Mammary epithelial cell (primary cell): ENCODE data around the gene IL3RA.
"Not testable (repeated sequence)": the region's sequence is repeated elsewhere in the genome, so short reads cannot be mapped to it uniquely, and the experiment has no call there.

ENCODE experiments used
- CTCF ChIP-seq, 2 donors: IDR thresholded peaks in 1 of 2; conservative IDR thresholded peaks in 1 of 2; 2 replicates each; pipeline ENCODE4 v1.5.1; 2011 to 2012; ENCODE audit warnings: inconsistent platforms in 2 of 2, low read length in 2 of 2, mild to moderate bottlenecking in 2 of 2, control low read depth in 1 of 2, low read depth in 1 of 2; ENCODE audit not compliant: insufficient read depth in 1 of 2; ENCODE audit errors: extremely low read depth in 1 of 2
- EZH2 ChIP-seq: IDR thresholded peaks from 2 replicates; pipeline ENCODE4 v1.6.1; 2012; ENCODE audit warnings: low read length, inconsistent platforms, borderline replicate concordance

DNA sequence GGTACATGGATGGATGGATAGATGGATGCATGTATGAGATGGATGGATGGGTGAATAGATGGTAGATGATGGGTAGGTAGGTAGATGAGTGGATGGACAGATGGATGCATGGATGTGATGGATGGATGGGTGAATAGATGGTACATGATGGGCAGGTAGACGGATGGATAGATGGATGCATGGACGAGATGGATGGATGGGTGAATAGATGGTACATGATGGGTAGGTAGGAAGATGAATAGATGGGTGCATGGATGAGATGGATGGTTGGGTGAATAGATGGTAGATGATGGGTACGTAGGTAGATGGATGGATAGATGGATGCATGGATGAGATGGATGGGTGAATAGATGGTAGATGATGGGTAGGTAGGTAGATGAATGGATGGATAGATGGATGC is 67.3 kb downstream of the IL3RA start:
- not testable (repeated sequence) for TF ChIP-seq CTCF (conservative IDR thresholded peaks at IDR 0.05 in 1 of 2, IDR thresholded peaks at IDR 0.05 in 1 of 2; ENCODE audit: extremely low read depth in 1 of 2, insufficient read depth in 1 of 2, low read depth in 1 of 2, low read length in 2 of 2); EZH2
